Muscle layer of duodenum (tissue), 2 donors: ENCODE results near the gene BCL2.
"Not testable (repeated sequence)": the region's sequence is repeated elsewhere in the genome, so short reads cannot be mapped to it uniquely, and the experiment has no call there.

Experiments
- H3K27ac ChIP-seq: one replicate; pipeline ENCODE4 v1.7.0; 2013; ENCODE audit warnings: mild to moderate bottlenecking, low read length
- H3K27me3 ChIP-seq: one replicate; pipeline ENCODE4 v1.7.0; 2013; ENCODE audit warnings: low read depth, mild to moderate bottlenecking, control low read depth, low read length
- H3K36me3 ChIP-seq, 2 donors: one replicate each; pipeline ENCODE4 v1.7.0; 2013; ENCODE audit warnings: low read length in 2 of 2, control low read depth in 1 of 2, mild to moderate bottlenecking in 1 of 2; ENCODE audit not compliant: insufficient read depth in 2 of 2, control insufficient read depth in 1 of 2
- H3K4me1 ChIP-seq, 2 donors: one replicate each; pipeline ENCODE4 v1.7.0; 2013; ENCODE audit warnings: low read length in 2 of 2, mild to moderate bottlenecking in 2 of 2, control low read depth in 1 of 2, moderate library complexity in 1 of 2; ENCODE audit not compliant: insufficient read depth in 2 of 2, control insufficient read depth in 1 of 2
- H3K4me3 ChIP-seq, 2 donors: one replicate each; pipeline ENCODE4 v1.7.0; 2013; ENCODE audit warnings: low read length in 2 of 2, low read depth in 1 of 2, mild to moderate bottlenecking in 1 of 2
- H3K9me3 ChIP-seq, 2 donors: one replicate each; pipeline ENCODE4 v1.7.0; 2013; ENCODE audit warnings: low read length in 2 of 2, control low read depth in 1 of 2, mild to moderate bottlenecking in 1 of 2; ENCODE audit not compliant: control insufficient read depth in 1 of 2
- donor health status: healthy.

The BCL2 gene

DNA sequence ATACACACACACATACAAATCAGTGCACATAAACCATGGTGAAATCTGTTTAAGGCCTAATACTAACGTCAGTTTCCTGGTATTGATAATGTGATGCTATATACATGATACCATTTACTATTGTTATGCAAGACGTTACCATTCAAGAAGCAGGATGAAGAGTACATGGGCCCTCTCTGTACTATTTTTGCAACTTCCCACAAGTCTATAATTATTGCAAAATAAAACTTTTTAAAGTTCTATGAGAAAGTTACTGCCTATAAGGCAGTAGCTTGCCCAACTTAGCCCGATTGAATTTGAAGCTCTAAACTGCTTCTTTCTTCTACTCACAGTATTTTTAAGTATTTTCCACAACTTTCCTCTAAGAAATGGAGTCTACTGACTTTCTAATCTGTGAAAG lies 74.0 kb downstream of the BCL2 start:
- no peaks in the 10 kb centered on the region for H3K36me3 ChIP-seq
- H3K4me3 ChIP-seq, result no peak overlapping the region
- no peaks in the 10 kb centered on the region for H3K9me3 ChIP-seq
- no peaks in the 10 kb centered on the region for H3K27me3 ChIP-seq
- peaks cover 0 to 5% of the 10 kb centered on the region in 2 donors for H3K4me1 ChIP-seq
- H3K27ac ChIP-seq, result no peak overlapping the region

DNA sequence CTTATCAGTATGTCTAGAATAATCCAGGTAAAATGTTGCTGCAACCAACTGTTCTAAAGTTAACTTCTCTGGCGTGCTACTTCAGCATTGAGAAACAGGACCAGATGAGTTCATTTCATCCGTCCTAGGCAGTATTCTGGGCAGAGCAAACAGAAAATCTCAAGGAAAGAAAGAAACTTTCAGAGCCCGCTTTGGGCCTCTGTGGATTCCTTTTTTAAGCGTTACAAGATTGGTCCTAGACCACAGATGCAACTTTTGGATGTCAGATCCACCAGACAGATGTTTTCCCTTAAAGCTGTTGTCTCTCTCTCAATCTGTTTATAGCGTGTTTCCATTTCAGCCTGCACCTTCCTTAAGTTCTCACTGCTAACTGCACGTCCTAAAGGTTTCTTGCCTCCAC lies 75.0 kb downstream of the BCL2 start:
- Histone ChIP-seq H3K27ac (peak overlapping the region; percentile 22), H3K27me3 (no peaks in the 10 kb centered on the region), H3K9me3 (no peaks in the 10 kb centered on the region), H3K36me3 (no peaks in the 10 kb centered on the region), H3K4me3 (no peak overlapping the region), H3K4me1 (peaks cover 0 to 5% of the 10 kb centered on the region in 2 donors)

DNA sequence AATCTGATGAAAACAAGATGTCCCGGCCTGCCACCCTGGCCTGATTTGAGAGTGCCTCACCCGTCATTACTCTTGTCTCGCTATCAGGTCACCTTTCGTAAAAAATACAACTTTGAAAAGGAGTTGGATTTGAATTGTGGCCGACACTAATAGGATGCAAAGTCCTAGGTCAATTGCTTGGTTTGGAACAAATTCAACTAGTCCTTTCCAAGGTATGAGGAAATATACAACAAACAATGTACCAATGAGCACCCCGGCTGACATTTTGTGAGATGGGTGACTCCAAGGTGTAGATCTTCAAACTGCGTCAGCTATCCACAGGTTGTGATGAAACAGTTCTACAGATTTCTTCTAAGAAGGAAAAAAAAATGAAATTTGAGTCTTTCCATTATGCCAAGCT lies 77.8 kb downstream of the BCL2 start:
- Histone ChIP-seq H3K27me3 (no peaks in the 10 kb centered on the region), H3K4me3 (no peak overlapping the region), H3K27ac (no peak overlapping the region), H3K36me3 (no peaks in the 10 kb centered on the region), H3K9me3 (no peaks in the 10 kb centered on the region), H3K4me1 (peaks cover 8 to 26% of the 10 kb centered on the region in 2 donors)

DNA sequence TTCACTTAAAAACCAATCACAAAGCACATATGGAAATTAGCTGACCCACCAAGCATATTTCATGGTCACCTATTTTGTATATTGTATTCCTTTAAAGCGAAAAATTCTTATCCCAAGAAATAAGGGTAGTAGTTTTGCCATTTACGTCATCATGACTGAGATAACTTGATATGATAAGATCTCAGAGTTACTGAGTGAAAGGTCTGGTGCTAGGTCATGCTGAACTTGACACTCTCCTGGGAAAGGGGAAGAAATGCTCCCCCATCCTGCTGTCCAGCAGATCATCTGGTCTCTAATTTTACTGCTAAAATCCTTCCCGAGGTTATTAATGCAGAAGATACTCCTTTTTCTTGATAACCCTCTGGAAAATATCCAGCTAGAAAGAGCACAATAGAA lies 78.3 kb downstream of the BCL2 start:
- Histone ChIP-seq H3K9me3 (no peaks in the 10 kb centered on the region), H3K27ac (no peak overlapping the region), H3K27me3 (no peaks in the 10 kb centered on the region), H3K36me3 (no peaks in the 10 kb centered on the region), H3K4me3 (no peak overlapping the region), H3K4me1 (peaks cover 8 to 28% of the 10 kb centered on the region in 2 donors)

DNA sequence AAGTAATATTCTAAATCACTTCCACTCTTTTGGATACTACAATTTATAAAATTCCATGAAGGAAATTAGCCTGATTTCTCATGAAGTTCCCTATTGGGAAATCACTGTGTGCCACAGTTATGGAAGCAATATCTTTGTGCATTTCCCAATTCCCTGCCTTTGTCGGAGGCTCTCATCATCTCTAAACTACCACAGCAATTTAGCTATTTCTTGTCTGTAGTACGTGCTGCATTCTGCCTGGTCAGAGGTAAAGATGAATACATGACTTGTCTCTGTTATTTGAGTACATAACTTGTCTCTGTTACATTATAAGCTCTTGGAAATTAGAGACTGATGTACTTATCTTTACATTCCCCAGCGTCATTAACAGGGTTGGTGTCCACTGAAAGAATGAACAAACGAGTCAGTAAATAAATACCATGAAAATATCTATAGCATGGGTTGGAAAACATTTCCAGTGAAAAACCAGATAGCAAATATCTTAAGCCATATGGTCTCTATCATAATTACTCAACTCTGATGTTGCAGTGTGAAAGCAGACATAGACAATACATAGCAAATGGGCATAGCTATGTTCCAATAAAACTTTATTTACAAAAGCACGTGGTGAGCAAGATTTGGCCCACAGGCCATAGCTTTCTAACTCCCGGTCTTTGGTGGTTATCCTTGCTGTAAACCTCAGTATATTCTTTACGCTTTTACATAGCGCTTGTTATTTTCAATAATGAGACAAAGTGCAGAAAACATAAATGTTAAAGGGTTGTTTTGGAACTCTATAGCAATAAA lies 78.8 kb downstream of the BCL2 start:
- Histone ChIP-seq H3K9me3 (no peaks in the 10 kb centered on the region), H3K27me3 (no peaks in the 10 kb centered on the region), H3K27ac (no peak overlapping the region), H3K36me3 (no peaks in the 10 kb centered on the region), H3K4me3 (no peak overlapping the region), H3K4me1 (peaks cover 8 to 25% of the 10 kb centered on the region in 2 donors)

GRCh38 chr18:63238693-63239075 lies 80.9 kb downstream of the BCL2 start:
- Histone ChIP-seq H3K27ac (peak overlapping the region; percentile 94), H3K4me3 (no peak overlapping the region), H3K4me1 (peaks cover 8 to 28% of the 10 kb centered on the region in 2 donors), H3K36me3 (no peaks in the 10 kb centered on the region), H3K27me3 (no peaks in the 10 kb centered on the region), H3K9me3 (no peaks in the 10 kb centered on the region)

DNA sequence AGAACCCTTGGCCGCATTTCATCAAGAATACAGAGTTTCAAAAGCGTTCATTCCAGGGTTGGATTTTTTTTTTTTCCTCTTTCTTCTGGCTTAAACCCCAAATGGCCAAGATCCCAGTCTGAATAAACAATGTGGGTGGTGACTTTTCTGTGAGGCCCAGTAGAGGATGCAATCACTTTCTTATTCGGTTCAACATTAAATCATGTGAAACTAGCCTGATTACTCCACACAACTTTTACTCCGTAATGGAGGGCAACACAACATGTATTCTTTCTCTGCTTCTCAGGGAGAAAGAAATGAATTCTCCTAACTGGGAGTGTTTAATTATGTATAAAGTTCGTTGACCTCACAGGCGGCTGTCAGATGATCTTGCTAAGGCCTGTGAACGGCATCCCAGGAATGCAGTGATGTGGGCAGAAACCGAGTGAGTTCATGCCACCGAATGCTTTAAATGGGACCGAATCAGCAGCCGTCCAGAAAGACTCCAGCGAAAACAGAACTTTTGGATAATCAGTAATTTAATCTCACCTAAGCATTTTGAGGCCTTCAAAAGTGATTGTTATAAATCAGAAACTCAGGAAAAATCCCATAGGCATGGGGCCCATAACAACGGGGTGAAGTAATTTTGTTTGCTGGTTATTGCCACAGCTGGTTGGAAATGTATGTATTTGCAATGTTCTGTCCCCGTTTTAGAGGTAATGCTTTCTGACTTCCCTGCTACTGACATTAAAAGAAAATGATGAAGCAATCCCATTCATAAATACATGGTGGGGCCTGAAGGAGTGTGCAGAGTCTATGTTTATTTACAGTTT lies 81.5 kb downstream of the BCL2 start:
- no peak overlapping the region for H3K4me3 ChIP-seq
- peaks cover 8 to 28% of the 10 kb centered on the region in 2 donors for H3K4me1 ChIP-seq
- no peaks in the 10 kb centered on the region for H3K36me3 ChIP-seq
- no peaks in the 10 kb centered on the region for H3K27me3 ChIP-seq
- peak overlapping the region; percentile 94 for H3K27ac ChIP-seq
- no peaks in the 10 kb centered on the region for H3K9me3 ChIP-seq

DNA sequence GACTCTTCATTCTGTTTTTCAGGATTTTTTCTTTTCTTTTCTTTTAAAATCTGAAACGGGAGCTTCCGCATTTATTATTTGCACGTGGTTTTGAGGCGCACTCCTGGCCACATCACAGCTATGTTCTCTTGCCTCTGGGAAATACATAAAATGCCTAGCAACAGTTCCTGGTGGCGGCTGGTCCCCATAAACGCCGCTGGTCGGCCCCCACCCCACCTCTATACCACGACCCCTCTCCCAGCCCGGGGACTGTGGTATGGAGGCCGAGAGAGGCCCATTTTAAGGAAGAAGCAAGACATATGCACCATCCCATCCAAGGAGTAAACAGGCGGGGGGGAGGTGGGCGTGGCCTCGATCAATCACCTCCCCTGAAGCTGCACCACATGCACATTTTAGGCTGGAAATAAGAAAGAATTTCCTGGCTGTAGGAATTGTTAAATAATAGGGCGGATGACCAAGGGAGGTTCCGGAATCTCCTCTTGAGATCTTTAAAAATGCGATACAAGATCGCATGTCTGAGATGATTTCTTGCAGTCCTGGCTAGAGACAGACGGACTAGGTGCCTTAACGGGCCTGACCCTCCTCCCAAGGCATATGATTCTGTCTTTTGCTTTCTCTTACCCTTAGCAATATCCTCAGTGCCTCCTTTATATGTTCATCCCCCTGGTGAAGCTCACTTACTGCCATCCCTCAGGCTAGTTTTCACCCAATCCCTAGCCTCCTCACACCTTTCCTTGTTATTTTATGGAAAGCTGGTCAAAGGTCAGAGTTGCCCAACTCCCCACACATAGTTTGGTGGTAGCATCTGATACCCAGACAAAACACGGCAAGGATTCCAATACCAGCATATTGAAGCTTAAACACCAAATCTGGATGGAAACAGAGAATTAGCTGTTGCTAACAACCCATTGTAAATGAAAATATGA lies 82.4 kb downstream of the BCL2 start:
- Histone ChIP-seq H3K27ac (peak overlapping the region; percentile 94), H3K27me3 (no peaks in the 10 kb centered on the region), H3K4me1 (peaks cover 8 to 28% of the 10 kb centered on the region in 2 donors), H3K9me3 (no peaks in the 10 kb centered on the region), H3K4me3 (peak overlapping the region; percentile 10 to 24), H3K36me3 (no peaks in the 10 kb centered on the region)

GRCh38 chr18:63236406-63236805 lies 83.2 kb downstream of the BCL2 start:
- peak overlapping the region in 1 of 2 donors; percentile 10 for H3K4me3 ChIP-seq
- H3K27me3 ChIP-seq, result no peaks in the 10 kb centered on the region
- H3K36me3 ChIP-seq, result no peaks in the 10 kb centered on the region
- peaks cover 8 to 28% of the 10 kb centered on the region in 2 donors for H3K4me1 ChIP-seq
- no peaks in the 10 kb centered on the region for H3K9me3 ChIP-seq
- H3K27ac ChIP-seq, result peak overlapping the region; percentile 94

- H3K9me3 ChIP-seq, H3K27me3 ChIP-seq, H3K27ac ChIP-seq, H3K36me3 ChIP-seq, H3K4me3 ChIP-seq: not testable (repeated sequence)
- peaks cover 12 to 28% of the 10 kb centered on the region in 2 donors for H3K4me1 ChIP-seq
Observed at GRCh38 chr18:63235920-63236319, 83.6 kb downstream of the BCL2 start.

- Histone ChIP-seq H3K27me3 (no peaks in the 10 kb centered on the region), H3K4me3 (no peak overlapping the region), H3K4me1 (peaks cover 12 to 28% of the 10 kb centered on the region in 2 donors), H3K9me3 (no peaks in the 10 kb centered on the region), H3K36me3 (no peaks in the 10 kb centered on the region), H3K27ac (no peak overlapping the region)
Observed at GRCh38 chr18:63234841-63235240, 84.7 kb downstream of the BCL2 start.
